Bronchial epithelial cell (primary cell): ENCODE results near the gene GKAP1. TPM values are rescaled to one million over a fixed set of nuclear protein-coding genes. Genes with fewer than 3 reads are reported as not detected.

ENCODE experiments used
- DNase-seq: peaks from one replicate; pipeline ENCODE4 v3.0.0-alpha.2; 2010; ENCODE audit warnings: low read depth
- FAIRE-seq: peaks from 2 replicates; lab custom pipeline; 2011; peaks lifted over from hg19 to GRCh38; lab: Jason Lieb, UNC
- H3K27me3 ChIP-seq: 2 replicates; pipeline ENCODE4 v1.5.1; 2011; ENCODE audit warnings: low read length; ENCODE audit not compliant: control insufficient read depth, insufficient read depth
- H3K36me3 ChIP-seq: 2 replicates; pipeline ENCODE4 v1.5.1; 2011; ENCODE audit warnings: low read length; ENCODE audit not compliant: control insufficient read depth, insufficient read depth
- H3K4me3 ChIP-seq: 2 replicates; pipeline ENCODE4 v1.5.1; 2011; ENCODE audit warnings: mild to moderate bottlenecking, low read depth, low read length, control low read depth
- CTCF ChIP-seq: IDR thresholded peaks from 2 replicates; pipeline ENCODE4 v1.5.1; 2011; ENCODE audit warnings: mild to moderate bottlenecking, moderate library complexity, low read length, control low read depth, inconsistent platforms; ENCODE audit not compliant: insufficient read depth, severe bottlenecking
- total RNA-seq: library from RNA; depleted of rRNA; stranded (reverse); fragments of >200 nt; gene quantifications from 2 replicates; pipeline ENCODE4 v1.2.1, GENCODE V29; 2014

The GKAP1 gene
- total RNA-seq, 1 donor from 2014 or later: 0.53 TPM

- no peak overlapping the region for H3K4me3 ChIP-seq
- H3K36me3 ChIP-seq: no peaks in the 10 kb centered on the region
- TF ChIP-seq CTCF: no peak
- DNase-seq (no peak), FAIRE-seq (no peak)
- H3K27me3 ChIP-seq: no peaks in the 10 kb centered on the region
These were observed 116.3 kb downstream of the GKAP1 start for GRCh38 chr9:83701286-83701685.

- Histone ChIP-seq H3K4me3 (no peak overlapping the region), H3K27me3 (no peaks in the 10 kb centered on the region), H3K36me3 (no peaks in the 10 kb centered on the region)
- FAIRE-seq (no peak), DNase-seq (no peak)
- TF ChIP-seq CTCF: no peak
These were observed 118.0 kb downstream of the GKAP1 start for GRCh38 chr9:83699615-83700014.

GRCh38 chr9:83698976-83699585, 118.5 kb downstream of the GKAP1 start:
- no peaks in the 10 kb centered on the region for H3K27me3 ChIP-seq
- no peak overlapping the region for H3K4me3 ChIP-seq
- FAIRE-seq (no peak), DNase-seq (no peak)
- no peaks in the 10 kb centered on the region for H3K36me3 ChIP-seq
- no peak for TF ChIP-seq CTCF

- Histone ChIP-seq H3K36me3 (no peaks in the 10 kb centered on the region), H3K4me3 (no peak overlapping the region), H3K27me3 (no peaks in the 10 kb centered on the region)
- FAIRE-seq (no peak), DNase-seq (no peak)
- no peak for TF ChIP-seq CTCF
These were observed 126.1 kb downstream of the GKAP1 start for GRCh38 chr9:83691492-83691891.

Other genes starting within 250 kb of the GKAP1 start
- gene IDNK, start 194.6 kb downstream of the GKAP1 start, total RNA-seq: 3.7 and 6.0 TPM in 2 replicates
- gene UBQLN1, start 109.8 kb downstream of the GKAP1 start, total RNA-seq: 96.4 and 124 TPM in 2 replicates
- gene KIF27, start 103.7 kb upstream of the GKAP1 start, total RNA-seq: 5.0 and 5.5 TPM in 2 replicates
- gene HNRNPK, start 162.4 kb upstream of the GKAP1 start, total RNA-seq: 485 and 531 TPM in 2 replicates
- 3.7 and 4.7 TPM in 2 replicates for gene RMI1, start 163.0 kb upstream of the GKAP1 start, total RNA-seq